ENCODE data around the gene FCN3. TPM values are rescaled to one million over a fixed set of nuclear protein-coding genes. Genes with fewer than 3 reads are reported as not detected.

Gene FCN3
- total and polyA plus RNA-seq, 2 donors (not counting 1 experiment from before 2014, with no cell fraction given), result not detected

DNA sequence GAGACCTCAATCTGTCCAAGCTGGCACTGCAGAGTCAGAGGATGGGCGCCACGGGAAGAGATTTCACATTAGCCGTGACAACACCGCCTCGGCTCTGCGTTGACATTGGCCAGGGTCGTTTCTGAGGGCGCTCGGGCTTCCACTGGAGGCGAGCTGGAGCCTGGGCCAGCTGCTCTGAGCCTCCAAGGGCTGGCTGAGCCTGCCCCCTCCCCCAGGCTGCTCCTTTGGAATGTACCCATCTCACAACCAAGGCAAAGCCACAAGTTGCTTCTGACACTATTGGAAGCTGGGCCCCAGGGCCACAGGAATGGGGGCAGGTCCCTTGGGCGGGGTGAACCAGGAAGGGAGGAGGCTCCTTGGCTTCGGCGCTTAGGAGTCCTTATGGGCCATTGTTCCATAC is 30.4 kb upstream of the FCN3 start:
- Mint-ChIP-seq H3K4me3 (no peak overlapping the region), H3K4me1 (peaks cover 63% of the 10 kb centered on the region), H3K9me3 (ENCODE audit: insufficient read depth) (no peaks in the 10 kb centered on the region), H3K27ac (peak overlapping the region; percentile 32), H3K27me3 (no peaks in the 10 kb centered on the region)
- peaks cover 47 to 67% of the 10 kb centered on the region in 2 donors for H3K4me1 ChIP-seq (ENCODE audit: control insufficient read depth in 2 of 2, insufficient read depth in 2 of 2, low read length in 2 of 2)
- no peak overlapping the region for H3K9ac ChIP-seq (ENCODE audit: low read length)
- no peaks in the 10 kb centered on the region for H3K27me3 ChIP-seq (replicated peaks in 1 of 4; ENCODE audit: control extremely low read depth in 1 of 4, control insufficient read depth in 3 of 4, insufficient read depth in 4 of 4, low read length in 3 of 4)
- H3K4me3 ChIP-seq (ENCODE audit: control extremely low read depth in 1 of 5, extremely low read depth in 1 of 5, insufficient read depth in 1 of 5, low read depth in 2 of 5, low read length in 4 of 5), result no peak overlapping the region
- POLR2A ChIA-PET, result no interaction called here
- DNase-seq (no peak), ATAC-seq (ENCODE audit: low read depth) (no peak)
- CTCF ChIA-PET, result interaction anchor here (0.6 to 5.6 kb wide), 7 partner anchors 10 to 200 kb away, joined by 3 to 114 read pairs (median 4); partner anchors contain the start of gene AHDC1
- TF ChIP-seq, protein P1, sequence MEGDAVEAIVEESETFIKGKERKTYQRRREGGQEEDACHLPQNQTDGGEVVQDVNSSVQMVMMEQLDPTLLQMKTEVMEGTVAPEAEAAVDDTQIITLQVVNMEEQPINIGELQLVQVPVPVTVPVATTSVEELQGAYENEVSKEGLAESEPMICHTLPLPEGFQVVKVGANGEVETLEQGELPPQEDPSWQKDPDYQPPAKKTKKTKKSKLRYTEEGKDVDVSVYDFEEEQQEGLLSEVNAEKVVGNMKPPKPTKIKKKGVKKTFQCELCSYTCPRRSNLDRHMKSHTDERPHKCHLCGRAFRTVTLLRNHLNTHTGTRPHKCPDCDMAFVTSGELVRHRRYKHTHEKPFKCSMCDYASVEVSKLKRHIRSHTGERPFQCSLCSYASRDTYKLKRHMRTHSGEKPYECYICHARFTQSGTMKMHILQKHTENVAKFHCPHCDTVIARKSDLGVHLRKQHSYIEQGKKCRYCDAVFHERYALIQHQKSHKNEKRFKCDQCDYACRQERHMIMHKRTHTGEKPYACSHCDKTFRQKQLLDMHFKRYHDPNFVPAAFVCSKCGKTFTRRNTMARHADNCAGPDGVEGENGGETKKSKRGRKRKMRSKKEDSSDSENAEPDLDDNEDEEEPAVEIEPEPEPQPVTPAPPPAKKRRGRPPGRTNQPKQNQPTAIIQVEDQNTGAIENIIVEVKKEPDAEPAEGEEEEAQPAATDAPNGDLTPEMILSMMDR (IDR thresholded peaks at IDR 0.05), result no peak
- TF ChIP-seq EZH2 (IDR thresholded peaks at IDR 0.05; ENCODE audit: borderline replicate concordance, insufficient read depth, low read depth, low read length, poor library complexity, severe bottlenecking), result no peak
- H2AFZ ChIP-seq (ENCODE audit: insufficient read depth, low read depth, low read length, poor library complexity, severe bottlenecking), result no peak overlapping the region
- peaks cover 6 to 32% of the 10 kb centered on the region in 2 experiments for H3K36me3 ChIP-seq (replicated peaks in 1 of 2; ENCODE audit: control extremely low read depth in 1 of 2, control insufficient read depth in 1 of 2, extremely low read depth in 1 of 2, insufficient read depth in 2 of 2, low read length in 1 of 2)
- peak overlapping the region; percentile 6 to 79 for H3K27ac ChIP-seq (ENCODE audit: low read length in 2 of 2)
- peaks cover 5% of the 10 kb centered on the region for H4K20me1 ChIP-seq (ENCODE audit: control insufficient read depth, insufficient read depth, low read length, poor library complexity, severe bottlenecking)
- whole genome bisulfite sequencing (ENCODE audit: insufficient coverage), result 91% methylated on average over 9 of the region's 13 CpGs
- no peaks in the 10 kb centered on the region for H3K9me3 ChIP-seq (ENCODE audit: control extremely low read depth in 1 of 3, control insufficient read depth in 2 of 3, insufficient read depth in 1 of 3, low read length in 2 of 3)
- peaks cover 4% of the 10 kb centered on the region for H3K79me2 ChIP-seq (ENCODE audit: control insufficient read depth, insufficient read depth, low read length)
- intact Hi-C loops (cut with micrococcal nuclease), result no loop called here
- H3K4me2 ChIP-seq (replicated peaks; ENCODE audit: low read depth, low read length, poor library complexity, severe bottlenecking), result no peak overlapping the region

DNA sequence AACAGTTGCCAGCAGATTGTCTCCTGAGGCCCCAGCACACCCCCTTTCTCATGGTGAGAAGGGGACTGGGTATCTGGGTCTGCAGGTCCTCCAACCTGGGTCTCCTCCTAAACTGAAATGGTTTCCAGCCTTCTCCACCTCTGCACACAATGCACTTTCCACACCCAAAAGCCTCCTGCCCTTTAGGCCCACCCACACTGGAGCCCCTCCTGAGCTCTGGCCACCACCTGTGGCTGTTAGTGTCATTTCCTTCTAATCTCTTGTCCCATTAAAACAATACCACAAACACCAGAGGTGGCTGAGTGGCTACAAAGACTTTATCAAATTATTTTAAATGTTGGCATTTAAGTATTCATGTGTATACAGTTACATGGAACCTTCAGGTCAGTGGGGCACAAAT is 29.3 kb upstream of the FCN3 start:
- DNase-seq, result peak; percentile 31
- intact Hi-C loops (cut with micrococcal nuclease), result loop anchor here (1.0 to 2.0 kb wide), 4 partner anchors 33 to 259 kb away; no protein-coding TSS in a partner anchor
- H3K9me3 Mint-ChIP-seq (ENCODE audit: insufficient read depth), result no peaks in the 10 kb centered on the region

More for the DNA sequence above, 29.3 kb upstream of the FCN3 start:
- Mint-ChIP-seq H3K4me3 (peak overlapping the region; percentile 72), H3K4me1 (peaks cover 67% of the 10 kb centered on the region), H3K27me3 (no peaks in the 10 kb centered on the region), H3K27ac (peak overlapping the region; percentile 89)
- TF ChIP-seq EZH2 (IDR thresholded peaks at IDR 0.05; ENCODE audit: borderline replicate concordance, insufficient read depth, low read depth, low read length, poor library complexity, severe bottlenecking), result no peak
- TF ChIP-seq, protein P1 (IDR thresholded peaks at IDR 0.05), result no peak
- ChIA-PET CTCF (interaction anchor here (0.6 to 5.6 kb wide), 27 partner anchors 9 to 261 kb away, joined by 3 to 114 read pairs (median 5); partner anchors contain the start of genes AHDC1 and WASF2), POLR2A (interaction anchor here (0.8 to 1.4 kb wide), 5 partner anchors 84 to 322 kb away, joined by 3 to 6 read pairs (median 3); partner anchors contain the start of gene FAM76A)
- Histone ChIP-seq H3K4me1 (ENCODE audit: control insufficient read depth in 2 of 2, insufficient read depth in 2 of 2, low read length in 2 of 2) (peaks cover 47 to 67% of the 10 kb centered on the region in 2 donors), H2AFZ (ENCODE audit: insufficient read depth, low read depth, low read length, poor library complexity, severe bottlenecking) (peak overlapping the region; percentile 64), H3K9ac (ENCODE audit: low read length) (peak overlapping the region; percentile 44), H3K4me2 (replicated peaks; ENCODE audit: low read depth, low read length, poor library complexity, severe bottlenecking) (peak overlapping the region; percentile 78), H3K4me3 (ENCODE audit: control extremely low read depth in 1 of 5, extremely low read depth in 1 of 5, insufficient read depth in 1 of 5, low read depth in 2 of 5, low read length in 4 of 5) (peak overlapping the region in 1 of 5 experiments; percentile 45), H3K27me3 (replicated peaks in 1 of 4; ENCODE audit: control extremely low read depth in 1 of 4, control insufficient read depth in 3 of 4, insufficient read depth in 4 of 4, low read length in 3 of 4) (no peaks in the 10 kb centered on the region), H3K27ac (ENCODE audit: low read length in 2 of 2) (peak overlapping the region; percentile 49 to 79), H3K9me3 (ENCODE audit: control extremely low read depth in 1 of 3, control insufficient read depth in 2 of 3, insufficient read depth in 1 of 3, low read length in 2 of 3) (no peaks in the 10 kb centered on the region), H3K36me3 (replicated peaks in 1 of 2; ENCODE audit: control extremely low read depth in 1 of 2, control insufficient read depth in 1 of 2, extremely low read depth in 1 of 2, insufficient read depth in 2 of 2, low read length in 1 of 2) (peaks cover 6 to 23% of the 10 kb centered on the region in 2 experiments), H3K79me2 (ENCODE audit: control insufficient read depth, insufficient read depth, low read length) (no peaks in the 10 kb centered on the region), H4K20me1 (ENCODE audit: control insufficient read depth, insufficient read depth, low read length, poor library complexity, severe bottlenecking) (no peaks in the 10 kb centered on the region)
- ATAC-seq (ENCODE audit: low read depth), result no peak
